Esophagus muscularis mucosa (tissue), 4 donors: ENCODE results near the gene CDK14. TPM values are rescaled to one million over a fixed set of nuclear protein-coding genes. Genes with fewer than 3 reads are reported as not detected.
"Not testable (repeated sequence)": the region's sequence is repeated elsewhere in the genome, so short reads cannot be mapped to it uniquely, and the experiment has no call there.

Experiments
- DNase-seq: peaks from one replicate; pipeline ENCODE4 v3.0.0-alpha.2; 2017; ENCODE audit errors: extremely low spot score
- H3K27ac ChIP-seq, 4 donors: fragments of 200-600 bp; sonication (generic); replicated peaks in 1 of 4; 1 replicate in 3 of 4; 2 replicates in 1 of 4; pipeline ENCODE4 v1.5.1; 2016 to 2019; ENCODE audit warnings: mild to moderate bottlenecking in 1 of 4
- H3K27me3 ChIP-seq, 4 donors: fragments of 200-600 bp; sonication (generic); one replicate each; pipeline versions ENCODE4 v1.5.1 to v1.6.0; 2016 to 2019
- H3K36me3 ChIP-seq, 4 donors: fragments of 200-600 bp; sonication (generic); one replicate each; pipeline ENCODE4 v1.5.1; 2016 to 2019
- H3K4me1 ChIP-seq, 4 donors: fragments of 200-600 bp; sonication (generic); one replicate each; pipeline ENCODE4 v1.5.1; 2016 to 2019
- H3K4me3 ChIP-seq, 4 donors: fragments of 200-600 bp; sonication (generic); 1 replicate in 2 of 4; 2 replicates in 2 of 4; pipeline ENCODE4 v1.5.1; 2016 to 2019; ENCODE audit warnings: mild to moderate bottlenecking in 4 of 4, moderate library complexity in 1 of 4
- H3K9me3 ChIP-seq, 4 donors: fragments of 200-600 bp; sonication (generic); 1 replicate in 3 of 4; 2 replicates in 1 of 4; pipeline ENCODE4 v1.5.1; 2016 to 2019
- CTCF ChIP-seq, 3 experiments: fragments of 200-600 bp in 2 of 3; fragments of 450-650 bp in 1 of 3; sonication (generic) in 2 of 3; IDR thresholded peaks; one replicate each; pipeline ENCODE4 v1.5.1; 2017 to 2019; ENCODE audit warnings: antibody characterized with exemption in 3 of 3, mild to moderate bottlenecking in 2 of 3, moderate library complexity in 1 of 3
- EP300 ChIP-seq: sonication (generic); formaldehyde crosslinking; IDR thresholded peaks from one replicate; pipeline ENCODE4 v1.6.1; 2017; ENCODE audit warnings: antibody characterized with exemption
- POLR2A ChIP-seq: fragments of 450-650 bp; IDR thresholded peaks from one replicate; pipeline ENCODE4 v1.6.1; 2017; ENCODE audit warnings: antibody characterized with exemption, moderate library complexity, mild to moderate bottlenecking, low read depth
- POLR2AphosphoS5 ChIP-seq, 2 donors: sonication (generic); formaldehyde crosslinking; IDR thresholded peaks; one replicate each; pipeline ENCODE4 v1.6.1; 2017; ENCODE audit warnings: antibody characterized with exemption in 2 of 2
- WGBS: methylation state at CpG from one replicate; pipeline ENCODE4 v1.1.5; 2018; 5-methylcytosine and 5-hydroxymethylcytosine counted together
- intact Hi-C: fragments of 100-400 bp; cut with DNase I; formaldehyde crosslinking; loops from one replicate; pipeline ENCODE4 v1.15.1; 2023
- total RNA-seq, 4 donors: library from RNA; depleted of rRNA; stranded (reverse); fragments of >200 nt; gene quantifications; one replicate each; pipeline versions ENCODE4 v1.1.0 to v1.2.1, GENCODE V29; 2016

Gene CDK14
- total RNA-seq, 4 donors from 2014 or later, result 9.6 to 17.7 (median 14.3) TPM

GRCh38 chr7:90788052-90788451, 191.9 kb downstream of the CDK14 start:
- TF ChIP-seq POLR2A (no peak), EP300 (no peak), POLR2AphosphoS5 (IDR thresholded peaks at IDR 0.05) (no peak), CTCF (IDR thresholded peaks at IDR 0.05) (no peak)
- intact Hi-C loops, result no loop called here
- Histone ChIP-seq H3K9me3 (no peaks in the 10 kb centered on the region), H3K4me1 (peaks cover 0 to 6% (median 0%) of the 10 kb centered on the region in 4 donors), H3K4me3 (no peak overlapping the region), H3K36me3 (peaks cover 0 to 4% (median 0%) of the 10 kb centered on the region in 4 donors), H3K27me3 (no peaks in the 10 kb centered on the region), H3K27ac (no peak overlapping the region)
- DNase-seq, result no peak
- 73% methylated on average over 4 of the region's 4 CpGs for WGBS

GRCh38 chr7:90789736-90790306, 193.7 kb downstream of the CDK14 start:
- peaks cover 0 to 4% (median 0%) of the 10 kb centered on the region in 4 donors for H3K36me3 ChIP-seq
- 100% methylated on average over 1 of the region's 1 CpG for WGBS
- intact Hi-C loops, result no loop called here

GRCh38 chr7:90791596-90791995, 195.5 kb downstream of the CDK14 start:
- no peak for TF ChIP-seq CTCF (IDR thresholded peaks at IDR 0.05)
- no peak for TF ChIP-seq EP300
- TF ChIP-seq POLR2A, result no peak
- TF ChIP-seq POLR2AphosphoS5 (IDR thresholded peaks at IDR 0.05), result no peak

More at GRCh38 chr7:90789736-90790306, 193.7 kb downstream of the CDK14 start:
- DNase-seq, result no peak
- Histone ChIP-seq H3K4me1 (peaks cover 0 to 6% (median 0%) of the 10 kb centered on the region in 4 donors), H3K9me3 (peaks cover 0 to 11% (median 7%) of the 10 kb centered on the region in 4 donors), H3K27ac (no peak overlapping the region), H3K4me3 (no peak overlapping the region), H3K27me3 (no peaks in the 10 kb centered on the region)
- TF ChIP-seq CTCF (IDR thresholded peaks at IDR 0.05) (no peak), POLR2A (no peak), POLR2AphosphoS5 (IDR thresholded peaks at IDR 0.05) (no peak), EP300 (no peak)

GRCh38 chr7:90792301-90792700, 196.2 kb downstream of the CDK14 start:
- no peak for DNase-seq
- no peak for TF ChIP-seq EP300
- no peak for TF ChIP-seq POLR2A
- no peak for TF ChIP-seq POLR2AphosphoS5 (IDR thresholded peaks at IDR 0.05)
- no peak for TF ChIP-seq CTCF (IDR thresholded peaks at IDR 0.05)
- WGBS, result 96% methylated on average over 1 of the region's 1 CpG
- peaks cover 0 to 6% (median 0%) of the 10 kb centered on the region in 4 donors for H3K4me1 ChIP-seq
- H3K27me3 ChIP-seq, result no peaks in the 10 kb centered on the region
- intact Hi-C loops, result no loop called here
- H3K4me3 ChIP-seq, result no peak overlapping the region
- no peak overlapping the region for H3K27ac ChIP-seq
- H3K9me3 ChIP-seq, result peaks cover 0 to 11% (median 7%) of the 10 kb centered on the region in 4 donors
- H3K36me3 ChIP-seq, result peaks cover 0 to 4% (median 0%) of the 10 kb centered on the region in 4 donors

More at GRCh38 chr7:90791596-90791995, 195.5 kb downstream of the CDK14 start:
- Histone ChIP-seq H3K27me3 (no peaks in the 10 kb centered on the region), H3K4me1 (peaks cover 0 to 6% (median 0%) of the 10 kb centered on the region in 4 donors), H3K4me3 (no peak overlapping the region), H3K36me3 (peaks cover 0 to 4% (median 0%) of the 10 kb centered on the region in 4 donors), H3K27ac (no peak overlapping the region), H3K9me3 (peaks cover 0 to 11% (median 7%) of the 10 kb centered on the region in 4 donors)
- no peak for DNase-seq
- intact Hi-C loops, result no loop called here
- 65% methylated on average over 3 of the region's 3 CpGs for WGBS

GRCh38 chr7:90794234-90794633, 198.1 kb downstream of the CDK14 start:
- intact Hi-C loops, H3K4me3 ChIP-seq, H3K4me1 ChIP-seq, DNase-seq, H3K27me3 ChIP-seq, H3K27ac ChIP-seq, H3K36me3 ChIP-seq: not testable (repeated sequence)
- peaks cover 0 to 11% (median 7%) of the 10 kb centered on the region in 4 donors for H3K9me3 ChIP-seq
- WGBS, result 93% methylated on average over 12 of the region's 12 CpGs
